ENCODE data around the gene ETV1. TPM values are rescaled to one million over a fixed set of nuclear protein-coding genes. Genes with fewer than 3 reads are reported as not detected.

The ETV1 gene
- polyA plus RNA-seq, 1 donor from 2014 or later = 1.5 TPM

GRCh38 chr7:13984831-13985685, 4.4 kb downstream of the ETV1 start:
- no peaks in the 10 kb centered on the region for H3K9me2 ChIP-seq (ENCODE audit: insufficient read depth, low read length)
- H3K36me3 ChIP-seq (ENCODE audit: insufficient read depth, low read length) = no peaks in the 10 kb centered on the region
- H3F3A ChIP-seq (ENCODE audit: insufficient read depth, low read length, poor library complexity, severe bottlenecking) = peaks cover 4% of the 10 kb centered on the region
- no peak overlapping the region for H2AFZ ChIP-seq (ENCODE audit: low read depth, low read length)
- H3K27me3 ChIP-seq (ENCODE audit: insufficient read depth, low read depth, low read length) = peaks cover 15% of the 10 kb centered on the region
- H3K9me3 ChIP-seq (ENCODE audit: low read length) = no peaks in the 10 kb centered on the region
- H3K4me2 ChIP-seq (ENCODE audit: low read length) = no peak overlapping the region
- H3K4me3 ChIP-seq (ENCODE audit: low read length) = no peak overlapping the region
- H3K79me2 ChIP-seq (replicated peaks; ENCODE audit: insufficient read depth, low read length) = peaks cover 20% of the 10 kb centered on the region
- TF ChIP-seq SMC3 (conservative IDR thresholded peaks at IDR 0.05; ENCODE audit: poor library complexity) (no peak), CTCF (IDR thresholded peaks at IDR 0.05; ENCODE audit: poor library complexity, severe bottlenecking) (no peak), EZH2 (IDR thresholded peaks at IDR 0.05; ENCODE audit: borderline replicate concordance, insufficient read depth, low read length, poor library complexity, severe bottlenecking) (no peak), EP300 (conservative IDR thresholded peaks at IDR 0.05; ENCODE audit: poor library complexity, severe bottlenecking) (no peak), MXI1 (conservative IDR thresholded peaks at IDR 0.05; ENCODE audit: poor library complexity, severe bottlenecking) (no peak), POLR2AphosphoS5 (IDR thresholded peaks at IDR 0.05) (no peak), RAD21 (conservative IDR thresholded peaks at IDR 0.05) (no peak), TAF1 (IDR thresholded peaks at IDR 0.05; ENCODE audit: low read depth) (no peak)
- TF ChIP-seq, protein P1, sequence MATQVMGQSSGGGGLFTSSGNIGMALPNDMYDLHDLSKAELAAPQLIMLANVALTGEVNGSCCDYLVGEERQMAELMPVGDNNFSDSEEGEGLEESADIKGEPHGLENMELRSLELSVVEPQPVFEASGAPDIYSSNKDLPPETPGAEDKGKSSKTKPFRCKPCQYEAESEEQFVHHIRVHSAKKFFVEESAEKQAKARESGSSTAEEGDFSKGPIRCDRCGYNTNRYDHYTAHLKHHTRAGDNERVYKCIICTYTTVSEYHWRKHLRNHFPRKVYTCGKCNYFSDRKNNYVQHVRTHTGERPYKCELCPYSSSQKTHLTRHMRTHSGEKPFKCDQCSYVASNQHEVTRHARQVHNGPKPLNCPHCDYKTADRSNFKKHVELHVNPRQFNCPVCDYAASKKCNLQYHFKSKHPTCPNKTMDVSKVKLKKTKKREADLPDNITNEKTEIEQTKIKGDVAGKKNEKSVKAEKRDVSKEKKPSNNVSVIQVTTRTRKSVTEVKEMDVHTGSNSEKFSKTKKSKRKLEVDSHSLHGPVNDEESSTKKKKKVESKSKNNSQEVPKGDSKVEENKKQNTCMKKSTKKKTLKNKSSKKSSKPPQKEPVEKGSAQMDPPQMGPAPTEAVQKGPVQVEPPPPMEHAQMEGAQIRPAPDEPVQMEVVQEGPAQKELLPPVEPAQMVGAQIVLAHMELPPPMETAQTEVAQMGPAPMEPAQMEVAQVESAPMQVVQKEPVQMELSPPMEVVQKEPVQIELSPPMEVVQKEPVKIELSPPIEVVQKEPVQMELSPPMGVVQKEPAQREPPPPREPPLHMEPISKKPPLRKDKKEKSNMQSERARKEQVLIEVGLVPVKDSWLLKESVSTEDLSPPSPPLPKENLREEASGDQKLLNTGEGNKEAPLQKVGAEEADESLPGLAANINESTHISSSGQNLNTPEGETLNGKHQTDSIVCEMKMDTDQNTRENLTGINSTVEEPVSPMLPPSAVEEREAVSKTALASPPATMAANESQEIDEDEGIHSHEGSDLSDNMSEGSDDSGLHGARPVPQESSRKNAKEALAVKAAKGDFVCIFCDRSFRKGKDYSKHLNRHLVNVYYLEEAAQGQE (IDR thresholded peaks at IDR 0.05; ENCODE audit: borderline replicate concordance) = no peak
- no peak overlapping the region for H3K9ac ChIP-seq (ENCODE audit: low read length)
- no peak overlapping the region for H3K27ac ChIP-seq (ENCODE audit: low read length)
- H4K20me1 ChIP-seq (ENCODE audit: insufficient read depth) = no peaks in the 10 kb centered on the region

- H2AFZ ChIP-seq (ENCODE audit: low read depth, low read length) = no peak overlapping the region
- peaks cover 22% of the 10 kb centered on the region for H3K79me2 ChIP-seq (replicated peaks; ENCODE audit: insufficient read depth, low read length)
- H3K27ac ChIP-seq (ENCODE audit: low read length) = no peak overlapping the region
- no peak overlapping the region for H3K4me3 ChIP-seq (ENCODE audit: low read length)
- no peaks in the 10 kb centered on the region for H3K36me3 ChIP-seq (ENCODE audit: insufficient read depth, low read length)
- TF ChIP-seq TAF1 (IDR thresholded peaks at IDR 0.05; ENCODE audit: low read depth) (no peak), RAD21 (conservative IDR thresholded peaks at IDR 0.05) (no peak), SMC3 (conservative IDR thresholded peaks at IDR 0.05; ENCODE audit: poor library complexity) (no peak), EZH2 (IDR thresholded peaks at IDR 0.05; ENCODE audit: borderline replicate concordance, insufficient read depth, low read length, poor library complexity, severe bottlenecking) (no peak), MXI1 (conservative IDR thresholded peaks at IDR 0.05; ENCODE audit: poor library complexity, severe bottlenecking) (no peak), EP300 (conservative IDR thresholded peaks at IDR 0.05; ENCODE audit: poor library complexity, severe bottlenecking) (no peak), CTCF (IDR thresholded peaks at IDR 0.05; ENCODE audit: poor library complexity, severe bottlenecking) (no peak), POLR2AphosphoS5 (IDR thresholded peaks at IDR 0.05) (no peak)
- TF ChIP-seq, protein P1 (IDR thresholded peaks at IDR 0.05; ENCODE audit: borderline replicate concordance) = no peak
- H3K9ac ChIP-seq (ENCODE audit: low read length) = no peak overlapping the region
- no peaks in the 10 kb centered on the region for H3K9me3 ChIP-seq (ENCODE audit: low read length)
- H3K4me2 ChIP-seq (ENCODE audit: low read length) = no peak overlapping the region
- H3K27me3 ChIP-seq (ENCODE audit: insufficient read depth, low read depth, low read length) = peaks cover 6% of the 10 kb centered on the region
- no peaks in the 10 kb centered on the region for H3K9me2 ChIP-seq (ENCODE audit: insufficient read depth, low read length)
- no peaks in the 10 kb centered on the region for H4K20me1 ChIP-seq (ENCODE audit: insufficient read depth)
- peaks cover 4% of the 10 kb centered on the region for H3F3A ChIP-seq (ENCODE audit: insufficient read depth, low read length, poor library complexity, severe bottlenecking)
These were observed 5.4 kb downstream of the ETV1 start for GRCh38 chr7:13984061-13984460.

All from neural cell (in vitro differentiated cells).